ENCODE data around the gene CCDC92B. TPM values are rescaled to one million over a fixed set of nuclear protein-coding genes. Genes with fewer than 3 reads are reported as not detected.

The CCDC92B gene
- total and polyA plus RNA-seq, 2 of the 4 experiments (the other 2 are of a cell fraction), result not detected

GRCh38 chr17:2703181-2703580 lies 46.3 kb downstream of the CCDC92B start:
- Histone ChIP-seq H2BK15ac (ENCODE audit: low read depth, low read length) (no peak overlapping the region), H4K91ac (ENCODE audit: insufficient read depth, low read depth, low read length) (no peak overlapping the region), H3K79me1 (ENCODE audit: low read depth in 1 of 2, low read length in 2 of 2) (peaks cover 9 to 53% of the 10 kb centered on the region in 2 experiments), H2AK9ac (replicated peaks; ENCODE audit: low read depth, low read length, poor library complexity) (no peak overlapping the region), H3K4ac (ENCODE audit: low read depth, low read length) (no peak overlapping the region), H3K27me3 (ENCODE audit: control insufficient read depth, insufficient read depth, low read length) (no peaks in the 10 kb centered on the region), H3K56ac (ENCODE audit: extremely low read depth, insufficient read depth, low read length) (no peak overlapping the region), H3K4me1 (ENCODE audit: control insufficient read depth, insufficient read depth, low read length) (peaks cover 19% of the 10 kb centered on the region), H3K14ac (replicated peaks; ENCODE audit: low read depth, low read length) (no peak overlapping the region), H4K5ac (ENCODE audit: low read depth, low read length) (no peak overlapping the region), H3K23ac (ENCODE audit: low read depth, low read length) (no peak overlapping the region), H3K4me2 (ENCODE audit: low read depth, low read length) (no peak overlapping the region), H2BK5ac (ENCODE audit: low read depth, low read length, poor library complexity, severe bottlenecking) (no peak overlapping the region), H2BK120ac (ENCODE audit: low read depth, low read length) (no peak overlapping the region), H3K9me3 (ENCODE audit: control insufficient read depth, insufficient read depth, low read length) (no peaks in the 10 kb centered on the region), H4K8ac (ENCODE audit: low read depth in 2 of 2, low read length in 2 of 2) (no peak overlapping the region), H3K27ac (ENCODE audit: insufficient read depth, low read length) (no peak overlapping the region), H4K20me1 (ENCODE audit: insufficient read depth, low read length) (peaks cover 51% of the 10 kb centered on the region), H3K36me3 (ENCODE audit: control insufficient read depth, insufficient read depth, low read length) (peaks cover 41% of the 10 kb centered on the region), H2AK5ac (ENCODE audit: low read depth, low read length) (no peak overlapping the region), H3K9ac (ENCODE audit: low read depth, low read length) (no peak overlapping the region), H3K4me3 (ENCODE audit: insufficient read depth, low read depth, low read length) (no peak overlapping the region), H2BK20ac (ENCODE audit: low read depth, low read length) (no peak overlapping the region), H3K18ac (ENCODE audit: low read depth, low read length) (no peak overlapping the region), H2AFZ (replicated peaks; ENCODE audit: low read length, poor library complexity) (no peak overlapping the region), H3K9me1 (ENCODE audit: insufficient read depth, low read length) (peaks cover 4% of the 10 kb centered on the region; the same call in 1 of the 2 replicates)
- ChIA-PET CTCF (no interaction called here), POLR2A (ENCODE audit: unreplicated experiment) (no interaction called here)
- dilution Hi-C loops (cut with HindIII; ENCODE audit: low sequenced_read_pairs, unreplicated experiment), result no loop called here
- DNase-seq (no peak), ATAC-seq (ENCODE audit: low read depth) (no peak)
- in situ Hi-C loops (cut with MboI; ENCODE audit: low sequenced_read_pairs), result no loop called here
- BruUV-seq (replicated peaks), result no TSS peak
- intact Hi-C loops (cut with micrococcal nuclease), result no loop called here
- TF ChIP-seq, protein P1, sequence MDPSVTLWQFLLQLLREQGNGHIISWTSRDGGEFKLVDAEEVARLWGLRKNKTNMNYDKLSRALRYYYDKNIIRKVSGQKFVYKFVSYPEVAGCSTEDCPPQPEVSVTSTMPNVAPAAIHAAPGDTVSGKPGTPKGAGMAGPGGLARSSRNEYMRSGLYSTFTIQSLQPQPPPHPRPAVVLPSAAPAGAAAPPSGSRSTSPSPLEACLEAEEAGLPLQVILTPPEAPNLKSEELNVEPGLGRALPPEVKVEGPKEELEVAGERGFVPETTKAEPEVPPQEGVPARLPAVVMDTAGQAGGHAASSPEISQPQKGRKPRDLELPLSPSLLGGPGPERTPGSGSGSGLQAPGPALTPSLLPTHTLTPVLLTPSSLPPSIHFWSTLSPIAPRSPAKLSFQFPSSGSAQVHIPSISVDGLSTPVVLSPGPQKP (IDR thresholded peaks at IDR 0.05; ENCODE audit: borderline replicate concordance, low read depth, low read length), result no peak
- TF ChIP-seq CHD1 (IDR thresholded peaks at IDR 0.05; ENCODE audit: low read depth, low read length) (no peak), MXI1 (IDR thresholded peaks at IDR 0.05; ENCODE audit: borderline replicate concordance, low read depth, low read length) (no peak), MAFK (IDR thresholded peaks at IDR 0.05; ENCODE audit: low read depth, low read length) (no peak), RCOR1 (IDR thresholded peaks at IDR 0.05; ENCODE audit: insufficient replicate concordance, low read length) (no peak)
- 100% methylated on average over 6 of the region's 20 CpGs; no CpG with 5 or more reads in 1 of the 2 experiments for WGBS, 2 experiments (ENCODE audit: extremely low coverage in 2 of 2, insufficient read length in 1 of 2)

All from IMR-90 (cell line).